ENCODE data around the gene GSDME. TPM values are rescaled to one million over a fixed set of nuclear protein-coding genes. Genes with fewer than 3 reads are reported as not detected.
A peak's percentile ranks its signal among the peaks of the same experiment; 100 is the strongest.
"Not testable (repeated sequence)": the region's sequence is repeated elsewhere in the genome, so short reads cannot be mapped to it uniquely, and the experiment has no call there.

Gene GSDME
- 8.7 and 9.6 TPM in 2 replicates for total RNA-seq

DNA sequence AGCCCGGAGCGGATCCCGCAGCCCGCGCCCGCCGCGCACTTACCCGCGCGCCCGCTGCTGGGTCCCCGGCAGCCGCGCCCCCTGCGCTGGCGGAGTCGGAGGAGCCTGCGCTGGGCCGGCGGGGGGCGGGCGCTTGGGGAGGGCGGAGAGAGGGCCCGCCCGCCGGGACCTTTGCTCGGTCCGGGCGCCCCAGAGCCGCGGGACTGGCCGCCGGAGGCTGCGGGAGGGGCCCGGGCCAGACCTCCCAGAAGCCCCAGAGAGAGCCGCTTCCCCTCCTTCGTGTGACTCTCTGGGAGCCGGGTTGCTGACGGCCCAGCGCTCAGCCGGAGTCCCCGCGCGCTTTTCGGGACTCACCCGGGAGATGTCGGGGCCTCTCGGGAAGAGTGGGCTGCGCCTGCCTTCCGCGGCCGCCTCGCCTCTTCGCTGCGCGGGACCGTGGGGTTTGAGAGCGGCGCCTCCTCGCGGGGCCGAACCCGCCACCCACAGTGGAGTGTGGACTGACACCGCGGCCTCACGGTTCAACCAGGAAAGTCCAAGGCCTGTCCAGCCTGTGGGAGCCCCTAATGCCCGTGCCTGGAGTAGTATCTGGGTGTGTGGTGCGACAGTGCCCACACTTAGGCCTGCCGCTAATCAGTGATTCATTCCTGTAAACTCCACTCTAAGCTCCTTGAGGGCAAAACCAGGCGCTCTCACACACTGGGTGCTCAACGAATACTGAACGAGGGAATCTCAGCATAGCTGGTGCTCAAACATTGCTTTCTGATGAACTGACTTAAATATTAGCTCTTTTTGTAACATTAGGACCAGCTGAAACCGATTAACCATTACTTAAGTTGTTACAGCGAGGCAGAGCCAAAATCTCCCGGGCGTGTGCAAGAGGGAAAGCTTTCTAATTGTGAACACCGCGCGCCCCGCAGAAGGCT, at the start of gene GSDME:
TSS of gene GSDME (minus strand) at position 112 of the 923 bp plus-strand sequence. CDS start 7,690 bp downstream, outside the sequence.
- peaks cover 52% of the 10 kb centered on the region for H3K27me3 Mint-ChIP-seq (ENCODE audit: low read depth)
- H3K27ac Mint-ChIP-seq: peak within 1 kb of the TSS; percentile 80
- peak; percentile 24 for DNase-seq (ENCODE audit: low spot score)
- intact Hi-C loops (cut with micrococcal nuclease): loop anchor here (5.0 kb wide), 5 partner anchors 40 to 270 kb away; partner anchors contain the start of gene OSBPL3
- H3K4me1 Mint-ChIP-seq (ENCODE audit: low read depth): peaks cover 33% of the 10 kb centered on the region
- no peaks in the 10 kb centered on the region for H3K9me3 Mint-ChIP-seq
- no peaks in the 10 kb centered on the region for H3K36me3 Mint-ChIP-seq (ENCODE audit: low read depth)
- peak within 1 kb of the TSS; percentile 87 for H3K4me3 Mint-ChIP-seq (ENCODE audit: low read depth)

DNA sequence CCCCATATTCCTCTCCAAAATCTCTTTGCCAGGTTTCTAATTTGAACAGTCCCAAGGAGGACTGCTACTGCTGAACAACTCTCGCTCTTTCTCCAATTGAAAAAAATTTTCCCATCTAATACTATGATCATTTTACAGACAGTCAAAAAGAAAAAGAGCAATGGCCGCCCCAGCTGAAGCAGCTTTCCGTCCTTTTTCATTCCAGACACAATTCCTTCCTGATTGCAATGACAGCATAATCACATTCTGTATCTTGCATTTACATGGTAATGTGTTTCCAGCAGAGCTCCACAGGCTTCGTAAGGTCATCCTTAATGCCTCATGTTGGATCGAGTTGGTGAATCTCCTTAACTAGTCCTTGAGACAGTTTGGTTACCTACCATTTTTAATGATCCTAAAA, 45.0 kb upstream of the GSDME start:
- DNase-seq (ENCODE audit: low spot score): no peak
- Mint-ChIP-seq H3K27me3 (ENCODE audit: low read depth) (no peaks in the 10 kb centered on the region), H3K9me3 (peaks cover 3% of the 10 kb centered on the region), H3K27ac (no peak overlapping the region), H3K4me1 (ENCODE audit: low read depth) (peaks cover 9% of the 10 kb centered on the region), H3K36me3 (ENCODE audit: low read depth) (peaks cover 82% of the 10 kb centered on the region), H3K4me3 (ENCODE audit: low read depth) (no peak overlapping the region)
- intact Hi-C loops (cut with micrococcal nuclease): no loop called here

DNA sequence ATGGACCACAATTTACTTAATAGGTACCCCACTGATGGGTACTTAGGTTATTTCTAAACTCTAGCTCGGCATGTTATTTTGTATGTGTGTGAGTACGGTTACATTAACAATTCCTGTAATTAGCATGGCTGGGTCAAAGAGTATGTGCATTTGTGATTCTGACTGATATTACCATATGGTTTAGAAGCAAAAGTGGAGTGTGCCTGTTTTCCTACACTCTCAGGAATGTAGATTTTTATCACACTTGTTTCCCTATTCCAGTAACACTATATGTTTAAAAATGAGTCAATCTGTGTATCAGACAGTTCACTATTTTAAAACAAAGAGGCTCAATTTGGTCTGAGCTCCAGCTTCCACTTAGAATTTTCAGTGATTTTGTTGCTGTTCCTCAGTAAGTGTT, 44.6 kb upstream of the GSDME start:
- Mint-ChIP-seq H3K9me3 (peaks cover 3% of the 10 kb centered on the region), H3K36me3 (ENCODE audit: low read depth) (peaks cover 84% of the 10 kb centered on the region), H3K4me3 (ENCODE audit: low read depth) (no peak overlapping the region), H3K4me1 (ENCODE audit: low read depth) (peaks cover 9% of the 10 kb centered on the region), H3K27me3 (ENCODE audit: low read depth) (no peaks in the 10 kb centered on the region), H3K27ac (no peak overlapping the region)
- DNase-seq (ENCODE audit: low spot score): no peak
- intact Hi-C loops (cut with micrococcal nuclease): no loop called here

DNA sequence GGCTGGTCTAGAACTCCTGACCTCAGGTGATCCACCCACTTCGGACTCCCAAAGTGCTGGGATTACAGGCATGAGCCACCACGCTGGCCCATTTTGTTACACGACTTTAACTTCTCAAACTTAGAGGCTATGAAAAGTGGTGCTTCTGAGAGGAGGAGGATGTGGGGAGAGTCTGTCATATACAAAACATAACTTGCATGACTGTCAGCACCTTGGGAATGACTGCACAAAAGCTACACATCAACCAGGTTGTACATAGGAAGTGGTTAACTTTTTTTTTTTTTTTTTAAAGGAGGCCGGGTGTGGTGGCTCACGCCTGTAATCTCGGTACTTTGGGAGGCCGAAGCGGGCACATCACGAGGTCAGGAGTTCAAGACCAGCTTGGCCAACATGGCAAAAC, 43.4 kb upstream of the GSDME start:
- Mint-ChIP-seq H3K4me1 (ENCODE audit: low read depth) (peaks cover 9% of the 10 kb centered on the region), H3K27ac (no peak overlapping the region), H3K27me3 (ENCODE audit: low read depth) (no peaks in the 10 kb centered on the region), H3K4me3 (ENCODE audit: low read depth) (no peak overlapping the region), H3K9me3 (peaks cover 3% of the 10 kb centered on the region), H3K36me3 (ENCODE audit: low read depth) (peaks cover 86% of the 10 kb centered on the region)
- intact Hi-C loops (cut with micrococcal nuclease): no loop called here
- no peak for DNase-seq (ENCODE audit: low spot score)

DNA sequence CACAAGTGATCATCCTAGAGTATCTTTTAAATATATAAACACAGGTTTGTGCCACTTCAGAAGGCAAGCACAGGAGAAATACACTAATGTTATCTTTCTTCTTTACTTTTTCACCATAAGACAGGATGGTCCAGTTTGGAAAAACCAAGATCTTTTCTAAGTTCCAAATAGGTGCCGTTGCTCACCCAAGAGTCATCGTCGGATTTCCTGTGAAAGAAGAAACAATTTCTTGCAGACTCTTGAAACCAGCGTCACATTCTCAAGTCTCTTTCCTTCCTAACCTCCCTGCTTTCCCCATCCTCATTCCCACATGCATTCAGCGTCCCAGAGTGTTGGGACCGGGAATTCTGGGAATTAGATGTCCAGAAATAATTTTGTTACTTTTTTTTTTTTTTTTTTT, 42.8 kb upstream of the GSDME start:
- H3K9me3 Mint-ChIP-seq: peaks cover 3% of the 10 kb centered on the region
- H3K27me3 Mint-ChIP-seq (ENCODE audit: low read depth): no peaks in the 10 kb centered on the region
- H3K36me3 Mint-ChIP-seq (ENCODE audit: low read depth): peaks cover 88% of the 10 kb centered on the region
- no peak for DNase-seq (ENCODE audit: low spot score)
- no peak overlapping the region for H3K4me3 Mint-ChIP-seq (ENCODE audit: low read depth)
- peaks cover 9% of the 10 kb centered on the region for H3K4me1 Mint-ChIP-seq (ENCODE audit: low read depth)
- no peak overlapping the region for H3K27ac Mint-ChIP-seq
- intact Hi-C loops (cut with micrococcal nuclease): no loop called here

DNA sequence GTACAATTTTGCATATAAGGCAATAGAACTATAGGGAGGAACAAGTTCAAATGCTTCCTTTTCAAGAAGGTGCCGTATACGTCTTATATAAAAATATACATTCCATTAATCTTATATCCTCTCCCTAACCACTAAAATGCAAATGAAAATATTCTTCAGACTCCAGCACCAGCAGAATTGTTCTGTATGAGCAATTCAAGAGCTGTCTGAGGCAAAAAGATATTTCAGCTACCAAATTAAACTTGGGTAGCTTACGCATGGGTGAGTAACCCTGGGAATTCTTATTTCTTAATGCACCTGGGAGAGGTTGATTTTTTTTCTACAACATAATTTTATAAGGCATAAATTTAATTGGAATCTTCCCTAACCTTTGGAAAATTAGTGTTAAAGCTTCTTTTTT, 42.2 kb upstream of the GSDME start:
- Mint-ChIP-seq H3K9me3 (peaks cover 3% of the 10 kb centered on the region), H3K4me3 (ENCODE audit: low read depth) (no peak overlapping the region), H3K36me3 (ENCODE audit: low read depth) (peaks cover 88% of the 10 kb centered on the region)

DNA sequence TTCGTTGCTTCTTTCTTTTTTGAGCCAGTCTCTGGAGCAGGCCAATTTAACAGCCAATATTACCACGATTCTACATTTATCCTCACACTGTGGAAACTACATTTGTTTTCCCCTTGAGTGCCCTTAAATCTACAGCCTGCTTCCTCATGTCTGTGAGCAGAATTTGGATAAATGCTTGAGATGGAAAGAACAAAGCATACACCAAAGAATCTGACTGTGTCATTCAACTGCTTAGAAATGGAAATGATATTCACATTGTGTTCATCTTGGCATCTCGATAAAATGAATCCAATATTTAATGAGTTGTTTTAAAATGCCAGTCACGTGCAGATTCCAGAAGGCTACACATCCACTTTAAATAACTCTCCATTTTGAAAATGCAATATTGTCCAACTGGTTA, 41.0 kb upstream of the GSDME start:
- H3K4me3 Mint-ChIP-seq (ENCODE audit: low read depth): no peak overlapping the region

More for the DNA sequence above, 42.2 kb upstream of the GSDME start:
- no peak for DNase-seq (ENCODE audit: low spot score)
- no peak overlapping the region for H3K27ac Mint-ChIP-seq
- intact Hi-C loops (cut with micrococcal nuclease): no loop called here
- H3K27me3 Mint-ChIP-seq (ENCODE audit: low read depth): no peaks in the 10 kb centered on the region
- peaks cover 12% of the 10 kb centered on the region for H3K4me1 Mint-ChIP-seq (ENCODE audit: low read depth)

DNA sequence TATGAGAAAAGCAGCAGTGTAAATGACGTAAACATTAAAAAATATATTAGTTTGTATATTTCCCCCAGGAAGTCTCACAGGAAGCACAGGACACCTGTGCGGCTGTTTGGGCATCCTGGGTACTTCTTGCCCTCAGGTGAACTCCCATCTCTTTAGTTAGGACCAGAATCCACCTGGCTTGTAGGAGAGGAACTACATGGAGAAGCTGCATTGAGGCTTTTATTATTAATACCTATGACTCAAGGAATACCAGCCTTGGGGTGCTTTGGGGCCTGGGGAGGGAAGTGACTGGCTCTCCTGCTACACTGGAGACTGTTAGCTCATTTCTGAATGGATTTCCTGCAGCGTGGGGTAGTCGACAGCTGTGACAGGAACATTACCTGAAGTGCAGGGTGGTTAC, 40.0 kb upstream of the GSDME start:
- H3K36me3 Mint-ChIP-seq (ENCODE audit: low read depth): peaks cover 79% of the 10 kb centered on the region
- H3K27me3 Mint-ChIP-seq (ENCODE audit: low read depth): no peaks in the 10 kb centered on the region
- DNase-seq (ENCODE audit: low spot score): no peak
- intact Hi-C loops (cut with micrococcal nuclease): no loop called here
- H3K27ac Mint-ChIP-seq: no peak overlapping the region
- peaks cover 3% of the 10 kb centered on the region for H3K9me3 Mint-ChIP-seq
- H3K4me3 Mint-ChIP-seq (ENCODE audit: low read depth): no peak overlapping the region
- H3K4me1 Mint-ChIP-seq (ENCODE audit: low read depth): peaks cover 19% of the 10 kb centered on the region

More for the DNA sequence above, 41.0 kb upstream of the GSDME start:
- Mint-ChIP-seq H3K27me3 (ENCODE audit: low read depth) (no peaks in the 10 kb centered on the region), H3K36me3 (ENCODE audit: low read depth) (peaks cover 85% of the 10 kb centered on the region), H3K9me3 (peaks cover 3% of the 10 kb centered on the region), H3K27ac (no peak overlapping the region), H3K4me1 (ENCODE audit: low read depth) (peaks cover 19% of the 10 kb centered on the region)
- intact Hi-C loops (cut with micrococcal nuclease): no loop called here
- no peak for DNase-seq (ENCODE audit: low spot score)

DNA sequence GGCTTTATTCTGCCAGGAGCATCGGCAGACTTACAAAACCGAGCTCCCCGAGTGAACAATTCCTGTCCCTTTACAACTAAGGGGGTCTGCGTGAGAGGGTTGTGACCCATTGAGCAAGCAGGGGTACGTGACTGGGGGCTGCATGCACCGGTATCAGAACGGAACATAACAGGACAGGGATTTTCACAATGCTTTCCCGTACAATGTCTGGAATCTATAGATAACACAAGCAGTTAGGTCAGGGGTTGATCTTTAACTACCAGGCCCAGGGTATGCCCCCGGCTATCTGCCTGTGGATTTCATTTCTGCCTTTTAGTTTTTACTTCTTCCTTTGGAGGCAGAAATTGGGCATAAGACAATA, 38.1 kb upstream of the GSDME start:
- H3K4me1 Mint-ChIP-seq (ENCODE audit: low read depth): peaks cover 9% of the 10 kb centered on the region
- no peak overlapping the region for H3K4me3 Mint-ChIP-seq (ENCODE audit: low read depth)
- peaks cover 63% of the 10 kb centered on the region for H3K36me3 Mint-ChIP-seq (ENCODE audit: low read depth)
- no peak overlapping the region for H3K27ac Mint-ChIP-seq
- no peaks in the 10 kb centered on the region for H3K27me3 Mint-ChIP-seq (ENCODE audit: low read depth)
- no peak for DNase-seq (ENCODE audit: low spot score)
- H3K9me3 Mint-ChIP-seq: no peaks in the 10 kb centered on the region
- intact Hi-C loops (cut with micrococcal nuclease): no loop called here

DNA sequence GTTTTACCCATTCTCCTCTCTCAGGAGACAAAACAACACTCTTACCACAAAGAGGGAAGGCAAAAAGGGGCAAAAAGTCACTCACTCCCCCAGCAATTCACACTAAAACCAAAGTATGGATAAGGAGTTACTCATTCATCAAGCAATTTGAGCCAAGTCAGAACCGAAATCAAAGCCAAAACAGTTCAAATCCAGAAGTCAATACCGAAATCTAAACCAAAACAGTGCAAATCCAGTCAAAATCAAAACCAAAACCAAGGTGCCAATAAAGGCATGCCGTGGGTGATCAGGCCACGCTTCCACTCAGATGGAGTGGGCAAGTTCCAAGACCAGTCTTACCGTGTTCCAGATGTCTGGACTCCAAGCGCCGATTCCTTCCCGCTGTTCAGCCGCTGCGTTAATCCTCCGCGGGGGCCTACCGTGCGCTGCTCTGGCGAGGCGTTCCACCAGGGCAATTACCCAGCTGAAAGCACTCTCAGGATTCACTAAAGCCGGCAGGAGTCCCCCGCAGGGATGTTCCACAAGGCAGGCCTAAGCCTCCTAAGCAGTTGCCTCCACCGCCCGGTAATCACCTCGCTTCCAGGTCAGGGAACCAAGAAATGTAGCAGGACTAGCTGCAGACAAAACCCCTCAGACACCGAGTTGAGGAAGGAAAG, 37.6 kb upstream of the GSDME start:
- H3K9me3 Mint-ChIP-seq; H3K4me1 Mint-ChIP-seq (ENCODE audit: low read depth); H3K4me3 Mint-ChIP-seq (ENCODE audit: low read depth); H3K27me3 Mint-ChIP-seq (ENCODE audit: low read depth); intact Hi-C loops (cut with micrococcal nuclease); DNase-seq (ENCODE audit: low spot score): not testable (repeated sequence)
- Mint-ChIP-seq H3K36me3 (ENCODE audit: low read depth) (peaks cover 58% of the 10 kb centered on the region), H3K27ac (peak overlapping the region; percentile 1)

DNA sequence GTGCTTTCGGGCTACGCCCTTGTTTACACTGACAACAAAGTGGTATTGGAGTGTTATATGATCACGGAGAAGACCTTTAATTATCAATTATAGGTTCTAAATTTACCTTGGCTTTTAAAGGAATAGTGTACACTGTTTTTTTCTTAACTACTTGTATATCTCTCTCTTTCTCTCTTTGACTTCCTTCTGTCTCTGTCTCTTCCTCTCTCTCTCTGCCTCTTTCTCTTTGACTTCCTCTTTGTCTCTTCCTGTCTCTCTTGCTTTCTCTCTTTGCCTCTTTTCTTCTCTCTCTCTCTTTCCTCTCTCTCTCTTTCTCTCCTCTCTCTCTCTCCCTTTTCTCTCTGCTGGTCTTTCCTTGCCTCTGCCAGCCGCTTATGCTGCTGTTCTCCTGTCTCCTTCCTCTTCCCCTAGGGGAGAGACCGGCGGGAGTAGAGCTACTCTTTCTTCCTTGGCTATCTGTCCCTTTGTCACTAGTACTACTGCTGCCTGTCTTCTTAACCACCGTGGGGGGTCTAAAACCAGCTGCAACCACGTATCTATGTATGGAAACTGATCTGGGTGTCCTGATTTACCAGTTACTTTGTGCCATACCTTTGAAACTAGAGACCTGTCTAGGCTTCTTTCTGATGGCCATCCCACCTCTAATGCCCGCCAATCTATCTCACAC, 36.9 kb upstream of the GSDME start:
- peaks cover 9% of the 10 kb centered on the region for H3K4me1 Mint-ChIP-seq (ENCODE audit: low read depth)
- no peak for DNase-seq (ENCODE audit: low spot score)
- H3K27me3 Mint-ChIP-seq (ENCODE audit: low read depth): no peaks in the 10 kb centered on the region
- intact Hi-C loops (cut with micrococcal nuclease): no loop called here
- H3K9me3 Mint-ChIP-seq: no peaks in the 10 kb centered on the region
- no peak overlapping the region for H3K4me3 Mint-ChIP-seq (ENCODE audit: low read depth)
- peak overlapping the region; percentile 9 for H3K27ac Mint-ChIP-seq
- peaks cover 55% of the 10 kb centered on the region for H3K36me3 Mint-ChIP-seq (ENCODE audit: low read depth)

DNA sequence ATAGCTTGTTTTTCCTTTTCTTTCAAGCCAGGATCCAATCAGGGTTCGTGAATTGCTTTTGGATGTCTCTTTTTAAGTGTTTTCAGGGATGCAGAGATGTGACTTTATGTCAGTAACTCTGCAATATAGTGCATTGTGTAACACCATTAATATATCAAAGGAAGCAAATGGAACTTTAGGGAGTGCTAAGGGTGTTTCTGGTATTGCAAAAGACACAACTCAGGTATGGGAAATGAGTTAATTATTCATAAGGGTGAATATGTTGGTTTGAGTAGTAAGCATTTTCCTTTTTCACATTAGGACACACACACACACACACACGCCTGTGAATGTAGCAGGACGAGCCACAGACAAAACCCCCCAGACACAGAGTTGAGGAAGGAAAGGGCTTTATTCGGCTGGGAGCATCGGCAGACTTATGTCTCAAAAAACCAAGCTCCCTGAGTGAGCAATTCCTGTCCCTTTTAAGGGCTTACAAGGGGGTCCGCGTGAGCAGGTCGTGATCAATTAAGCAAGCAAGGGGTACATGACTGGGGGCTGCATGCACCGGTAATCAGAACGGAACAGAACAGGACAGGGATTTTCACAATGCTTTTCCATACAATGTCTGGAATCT, 31.8 kb upstream of the GSDME start:
- no peaks in the 10 kb centered on the region for H3K27me3 Mint-ChIP-seq (ENCODE audit: low read depth)
- intact Hi-C loops (cut with micrococcal nuclease): no loop called here
- peaks cover 11% of the 10 kb centered on the region for H3K4me1 Mint-ChIP-seq (ENCODE audit: low read depth)
- H3K27ac Mint-ChIP-seq: no peak overlapping the region
- peaks cover 31% of the 10 kb centered on the region for H3K36me3 Mint-ChIP-seq (ENCODE audit: low read depth)
- no peaks in the 10 kb centered on the region for H3K9me3 Mint-ChIP-seq
- no peak for DNase-seq (ENCODE audit: low spot score)
- no peak overlapping the region for H3K4me3 Mint-ChIP-seq (ENCODE audit: low read depth)

All from activated T-helper 2 cell treated with anti-CD3 and anti-CD28 coated beads, Interferon-gamma antibody, Interleukin-2, Interleukin-4, amounts not matched to agents 10 μg/mL and 5 μg/mL and 100 μg/mL, durations not matched to agents 14 hours and 24 hours and 36 hours (primary cell).